ENCODE measurements around the gene LCN9. TPM values are rescaled to one million over a fixed set of nuclear protein-coding genes. Genes with fewer than 3 reads are reported as not detected.

The LCN9 gene
- total and polyA plus RNA-seq, 2 experiments from 2014 or later: not detected

- Mint-ChIP-seq H3K9me3 (peaks cover 98% of the 10 kb centered on the region), H3K27ac (no peak overlapping the region), H3K36me3 (ENCODE audit: low read depth) (peaks cover 78% of the 10 kb centered on the region), H3K4me3 (no peak overlapping the region; the same call in 2 of the 3 replicates), H3K27me3 (ENCODE audit: insufficient read depth, low read depth, poor library complexity) (peaks cover 16% of the 10 kb centered on the region), H3K4me1 (peaks cover 3% of the 10 kb centered on the region; the same call in 1 of the 3 replicates)
- H3K79me2 ChIP-seq (replicated peaks; ENCODE audit: insufficient read depth): no peaks in the 10 kb centered on the region
- H3K36me3 ChIP-seq (ENCODE audit: insufficient read depth): peaks cover 13% of the 10 kb centered on the region
- H3K4me2 ChIP-seq: 0 out of 2 replicates have a peak overlapping the region, but pooled peaks have one; percentile 3
- ATAC-seq (peak; percentile 64), DNase-seq (ENCODE audit: low spot score) (no peak)
- H3K9me2 ChIP-seq (ENCODE audit: insufficient read depth): no peaks in the 10 kb centered on the region
- H3F3A ChIP-seq (replicated peaks; ENCODE audit: low read depth): no peaks in the 10 kb centered on the region
- no peak overlapping the region for H3K4me3 ChIP-seq
- no peaks in the 10 kb centered on the region for H3K27me3 ChIP-seq (ENCODE audit: insufficient read depth)
- no peaks in the 10 kb centered on the region for H3K4me1 ChIP-seq (ENCODE audit: insufficient read depth)
- H2AFZ ChIP-seq: no peak overlapping the region
- no peaks in the 10 kb centered on the region for H4K20me1 ChIP-seq (replicated peaks; ENCODE audit: insufficient read depth)
- no peak overlapping the region for H3K27ac ChIP-seq (ENCODE audit: low read depth)
- no peak for TF ChIP-seq CTCF (conservative IDR thresholded peaks at IDR 0.05; ENCODE audit: low read depth in 2 of 2)
- TF ChIP-seq EZH2phosphoT487 (IDR thresholded peaks at IDR 0.05; ENCODE audit: unreplicated experiment): no peak
- no peak for TF ChIP-seq REST (IDR thresholded peaks at IDR 0.05; ENCODE audit: unreplicated experiment)
- no peak for TF ChIP-seq ZNF114 (CRISPR knock-in tag; IDR thresholded peaks at IDR 0.05)
- no peak for TF ChIP-seq POLR2AphosphoS5 (IDR thresholded peaks at IDR 0.05; ENCODE audit: low read depth)
- TF ChIP-seq JUNB (IDR thresholded peaks at IDR 0.05; ENCODE audit: unreplicated experiment): no peak
- TF ChIP-seq STAT1 (IDR thresholded peaks at IDR 0.05; ENCODE audit: unreplicated experiment): no peak
- no peak for TF ChIP-seq EZH2 (IDR thresholded peaks at IDR 0.05; ENCODE audit: low read depth, unreplicated experiment)
- TF ChIP-seq NANOG (IDR thresholded peaks at IDR 0.05; ENCODE audit: borderline replicate concordance): no peak
- TF ChIP-seq ZNF331 (CRISPR knock-in tag; IDR thresholded peaks at IDR 0.05; ENCODE audit: low read depth): no peak
- TF ChIP-seq ZNF462 (CRISPR knock-in tag; IDR thresholded peaks at IDR 0.05): no peak
- TF ChIP-seq ETS1 (IDR thresholded peaks at IDR 0.05): no peak
- TF ChIP-seq CREB1 (CRISPR knock-in tag; IDR thresholded peaks at IDR 0.05; ENCODE audit: low read depth): no peak
Measured at GRCh38 chr9:135648494-135649410, 14.4 kb upstream of the LCN9 start.
